Common myeloid progenitor, CD34-positive (primary cell): ENCODE data around the gene CRAMP1.

Experiments
- CTCF ChIA-PET: fragments of 350-600 bp; sonication (Branson Sonifier 250); formaldehyde crosslinking; loops from one replicate; lab custom pipeline; 2021; ENCODE audit warnings: antibody characterized with exemption; lab: Charles Lee
- POLR2A ChIA-PET: fragments of 350-600 bp; sonication (Branson Sonifier 250); formaldehyde crosslinking; loops from one replicate; lab custom pipeline; 2021; ENCODE audit warnings: antibody characterized with exemption; lab: Charles Lee
- DNase-seq, 3 donors: peaks; one replicate each; pipeline versions ENCODE4 v3.0.0 to v3.0.0-alpha.2; 2013
- H3K27ac ChIP-seq, 2 experiments: 1 replicate in 1 of 2; 2 replicates in 1 of 2; pipeline ENCODE4 v1.7.0; 2013; ENCODE audit warnings: inconsistent platforms in 2 of 2, low read length in 2 of 2, mild to moderate bottlenecking in 2 of 2, low read depth in 1 of 2, moderate library complexity in 1 of 2; ENCODE audit not compliant: severe bottlenecking in 2 of 2, insufficient read depth in 1 of 2, poor library complexity in 1 of 2
- H3K27me3 ChIP-seq, 5 experiments: replicated peaks in 2 of 5; 1 replicate in 3 of 5; 2 replicates in 2 of 5; pipeline versions ENCODE4 v1.6.1 to v1.7.0; 2013; ENCODE audit warnings: low read length in 4 of 5, mild to moderate bottlenecking in 2 of 5, moderate library complexity in 2 of 5, inconsistent platforms in 1 of 5; ENCODE audit not compliant: insufficient read depth in 5 of 5, control insufficient read depth in 4 of 5
- H3K36me3 ChIP-seq, 4 experiments: 1 replicate in 2 of 4; 2 replicates in 2 of 4; pipeline versions ENCODE4 v1.6.1 to v1.7.0; 2013; ENCODE audit warnings: low read length in 3 of 4, control low read depth in 1 of 4, mild to moderate bottlenecking in 1 of 4; ENCODE audit not compliant: control insufficient read depth in 4 of 4, insufficient read depth in 4 of 4
- H3K4me1 ChIP-seq, 4 experiments: 1 replicate in 3 of 4; 2 replicates in 1 of 4; pipeline versions ENCODE4 v1.6.1 to v1.7.1; 2013; ENCODE audit warnings: low read length in 3 of 4, mild to moderate bottlenecking in 3 of 4, control low read depth in 1 of 4, inconsistent platforms in 1 of 4, moderate library complexity in 1 of 4; ENCODE audit not compliant: control insufficient read depth in 4 of 4, insufficient read depth in 4 of 4; ENCODE audit errors: control extremely low read depth in 1 of 4
- H3K4me3 ChIP-seq, 7 experiments: 1 replicate in 4 of 7; 2 replicates in 3 of 7; pipeline versions ENCODE4 v1.5.1 to v1.7.0; 2013; ENCODE audit warnings: mild to moderate bottlenecking in 7 of 7, low read length in 6 of 7, moderate library complexity in 6 of 7, inconsistent platforms in 2 of 7, low read depth in 2 of 7, control low read depth in 1 of 7; ENCODE audit not compliant: insufficient read depth in 4 of 7, control insufficient read depth in 1 of 7; ENCODE audit errors: extremely low read depth in 1 of 7
- H3K9me3 ChIP-seq, 5 experiments: 1 replicate in 4 of 5; 2 replicates in 1 of 5; pipeline versions ENCODE4 v1.6.1 to v1.7.1; 2013; ENCODE audit warnings: low read length in 4 of 5, mild to moderate bottlenecking in 2 of 5, inconsistent platforms in 1 of 5, low read depth in 1 of 5, moderate library complexity in 1 of 5; ENCODE audit not compliant: control insufficient read depth in 4 of 5, insufficient read depth in 2 of 5; ENCODE audit errors: control extremely low read depth in 1 of 5
- WGBS: methylation state at CpG from one replicate; pipeline ENCODE4 v1.1.5; 2013; ENCODE audit not compliant: insufficient coverage; 5-methylcytosine and 5-hydroxymethylcytosine counted together

The CRAMP1 gene

DNA sequence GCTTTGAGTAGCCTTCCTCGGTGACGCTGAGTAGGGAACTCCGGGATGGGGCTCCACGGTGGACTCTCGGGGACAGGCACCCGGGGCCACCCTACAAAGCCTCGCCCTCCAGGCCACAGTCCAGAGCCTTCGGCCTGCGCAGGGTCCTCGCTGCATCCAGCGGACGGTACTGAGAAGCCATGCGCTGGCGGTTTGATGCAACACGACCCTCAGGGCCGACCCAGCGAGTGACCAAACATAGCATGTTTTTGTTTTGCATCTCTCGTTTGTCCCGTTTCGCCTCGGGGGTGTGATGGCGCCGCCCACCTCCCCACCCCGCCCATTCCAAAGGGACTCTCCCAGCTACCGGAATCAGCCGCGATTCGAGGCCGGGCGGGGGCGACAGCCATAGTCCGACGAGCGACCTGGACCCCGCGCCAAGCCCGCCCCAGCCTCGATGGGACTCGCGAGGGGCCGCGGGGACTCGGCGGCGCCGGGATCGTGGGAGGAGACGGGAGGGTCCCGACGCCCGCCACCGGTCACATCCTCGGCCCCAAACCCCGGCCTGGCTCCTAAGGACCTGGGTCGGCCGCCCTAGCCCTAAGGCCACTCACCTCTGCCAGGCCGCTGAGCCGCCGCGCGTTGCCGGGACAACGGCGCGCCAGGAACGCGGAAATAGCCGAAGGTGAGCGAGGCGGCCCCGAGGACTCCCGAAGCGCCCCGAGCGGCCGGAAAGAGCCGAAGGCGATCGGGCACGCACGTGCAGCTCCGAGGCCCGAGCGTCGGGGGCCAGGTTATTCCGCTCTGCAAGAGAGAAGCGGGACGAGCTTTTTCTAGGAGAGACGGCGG is 1.9 kb upstream of the CRAMP1 start:
- no peaks in the 10 kb centered on the region for H3K27me3 ChIP-seq
- peaks cover 0 to 14% (median 11%) of the 10 kb centered on the region in 4 experiments for H3K36me3 ChIP-seq
- peak; percentile 91 to 94 (median 94) for DNase-seq
- POLR2A ChIA-PET = interaction anchor here (0.6 kb wide), 1 partner anchor 92 kb away, joined by 3 read pairs; no protein-coding TSS in a partner anchor
- no peaks in the 10 kb centered on the region for H3K9me3 ChIP-seq
- H3K27ac ChIP-seq = peak overlapping the region; percentile 33 to 77
- CTCF ChIA-PET = interaction anchor here (0.8 kb wide), 1 partner anchor 54 kb away, joined by 3 read pairs; no protein-coding TSS in a partner anchor
- peaks cover 5 to 47% (median 39%) of the 10 kb centered on the region in 4 experiments for H3K4me1 ChIP-seq
- 3% methylated on average over 75 of the region's 90 CpGs for WGBS
- H3K4me3 ChIP-seq = peak overlapping the region; percentile 29 to 79 (median 70)

DNA sequence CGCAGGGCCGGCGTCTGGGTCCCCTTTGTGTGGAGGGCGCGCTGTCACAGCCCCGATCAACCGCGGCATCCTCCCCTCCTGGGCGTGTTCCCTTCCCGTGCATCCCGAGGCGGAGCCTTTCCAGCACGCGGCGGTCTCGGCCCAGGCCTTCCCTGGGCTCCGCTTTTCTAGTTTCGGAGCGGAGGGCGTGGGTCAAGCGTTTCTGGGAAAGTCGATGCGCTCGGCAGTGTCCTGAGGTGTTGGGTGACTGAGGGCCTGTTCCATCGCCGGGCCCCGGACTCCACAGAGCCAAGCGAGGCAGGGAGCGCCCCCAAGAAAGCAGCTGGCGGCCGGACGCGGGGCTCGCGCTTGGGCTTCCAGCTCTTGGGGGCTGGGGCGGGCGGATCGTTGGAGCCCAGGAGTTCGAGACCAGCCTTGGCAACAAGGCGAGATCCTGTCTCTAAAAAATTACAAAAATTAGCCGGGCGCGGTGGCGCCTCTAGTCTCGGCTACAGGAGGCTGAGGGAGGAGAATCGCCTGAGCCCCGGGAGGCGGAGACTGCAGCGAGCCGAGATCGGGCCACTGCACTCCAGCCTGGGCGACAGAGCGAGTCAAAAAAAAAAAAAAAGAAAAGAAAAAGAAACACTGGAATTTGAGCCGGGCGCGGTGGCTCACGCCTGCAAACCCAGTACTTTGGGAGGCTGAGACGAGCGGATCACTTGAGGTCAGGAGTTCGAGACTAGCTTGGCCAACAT is 1.1 kb upstream of the CRAMP1 start:
- peaks cover 0 to 16% (median 8%) of the 10 kb centered on the region in 4 experiments for H3K36me3 ChIP-seq
- H3K9me3 ChIP-seq = no peaks in the 10 kb centered on the region
- WGBS = 6% methylated on average over 52 of the region's 60 CpGs
- peaks cover 7 to 55% (median 44%) of the 10 kb centered on the region in 4 experiments for H3K4me1 ChIP-seq
- peak in 2 of 3 donors; percentile 18 to 50 for DNase-seq
- CTCF ChIA-PET = no interaction called here
- peak overlapping the region in 1 of 2 experiments; percentile 49 for H3K27ac ChIP-seq
- POLR2A ChIA-PET = interaction anchor here (0.6 to 1.0 kb wide), 3 partner anchors 68 to 877 kb away, joined by 3 to 4 read pairs (median 3); no protein-coding TSS in a partner anchor
- H3K4me3 ChIP-seq = peak overlapping the region in 5 of 7 experiments; percentile 19 to 79 (median 76)
- no peaks in the 10 kb centered on the region for H3K27me3 ChIP-seq

GRCh38 chr16:1613211-1613622 is 1.1 kb downstream of the CRAMP1 start:
- H3K4me1 ChIP-seq = peaks cover 7 to 50% (median 45%) of the 10 kb centered on the region in 4 experiments
- H3K36me3 ChIP-seq = peaks cover 2 to 23% (median 11%) of the 10 kb centered on the region in 4 experiments
- no peaks in the 10 kb centered on the region for H3K9me3 ChIP-seq
- peak overlapping the region in 1 of 2 experiments; percentile 68 for H3K27ac ChIP-seq
- DNase-seq = no peak
- H3K4me3 ChIP-seq = peak overlapping the region; percentile 67 to 92 (median 82)
- no peaks in the 10 kb centered on the region for H3K27me3 ChIP-seq
- ChIA-PET POLR2A (no interaction called here), CTCF (no interaction called here)
- under 1% methylated on average over 18 of the region's 20 CpGs for WGBS

DNA sequence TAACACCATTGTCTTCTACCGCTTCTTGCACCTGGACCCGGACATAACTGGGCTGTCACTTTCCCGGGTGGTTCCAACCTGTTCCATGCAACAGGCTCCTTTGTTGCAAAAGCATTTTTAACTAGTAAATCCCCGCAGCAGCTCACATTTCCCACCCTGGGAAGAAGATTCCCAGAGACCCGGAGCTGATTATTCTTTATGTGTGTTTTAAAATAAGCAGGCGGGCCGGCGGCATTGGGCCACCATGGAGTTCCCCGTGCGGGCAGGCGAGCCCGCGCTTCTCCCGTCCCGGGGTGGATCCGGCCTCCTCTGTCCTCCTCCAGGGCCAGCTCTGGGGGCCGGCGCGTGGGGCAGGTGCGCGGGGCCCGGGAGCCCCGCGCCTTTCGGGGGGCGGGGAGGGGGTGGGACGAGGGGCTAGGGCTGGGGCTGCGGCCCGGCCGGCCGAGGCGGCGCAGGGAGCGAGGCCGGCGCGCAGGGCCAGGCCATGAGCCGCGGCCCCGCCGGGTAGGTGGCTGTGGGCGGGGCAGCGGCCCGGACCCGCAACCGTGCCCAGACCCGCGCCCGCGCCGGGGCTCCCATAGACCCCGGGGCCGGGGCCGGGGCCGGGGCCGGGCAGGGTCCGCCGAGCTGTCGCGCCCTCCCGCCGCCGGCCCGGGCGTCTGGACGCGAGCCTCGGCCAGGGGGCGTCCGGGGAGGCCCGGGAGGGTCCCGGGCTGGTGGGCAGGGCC is 1.7 kb downstream of the CRAMP1 start:
- 1% methylated on average over 34 of the region's 72 CpGs for WGBS
- H3K27ac ChIP-seq = peak overlapping the region in 1 of 2 experiments; percentile 68
- peak overlapping the region; percentile 67 to 92 (median 82) for H3K4me3 ChIP-seq
- no peaks in the 10 kb centered on the region for H3K27me3 ChIP-seq
- H3K36me3 ChIP-seq = peaks cover 2 to 30% (median 17%) of the 10 kb centered on the region in 4 experiments
- POLR2A ChIA-PET = interaction anchor here (0.6 kb wide), 1 partner anchor 17 kb away, joined by 3 read pairs; no protein-coding TSS in a partner anchor
- no peak for DNase-seq
- no peaks in the 10 kb centered on the region for H3K9me3 ChIP-seq
- CTCF ChIA-PET = no interaction called here
- peaks cover 7 to 48% (median 45%) of the 10 kb centered on the region in 4 experiments for H3K4me1 ChIP-seq

DNA sequence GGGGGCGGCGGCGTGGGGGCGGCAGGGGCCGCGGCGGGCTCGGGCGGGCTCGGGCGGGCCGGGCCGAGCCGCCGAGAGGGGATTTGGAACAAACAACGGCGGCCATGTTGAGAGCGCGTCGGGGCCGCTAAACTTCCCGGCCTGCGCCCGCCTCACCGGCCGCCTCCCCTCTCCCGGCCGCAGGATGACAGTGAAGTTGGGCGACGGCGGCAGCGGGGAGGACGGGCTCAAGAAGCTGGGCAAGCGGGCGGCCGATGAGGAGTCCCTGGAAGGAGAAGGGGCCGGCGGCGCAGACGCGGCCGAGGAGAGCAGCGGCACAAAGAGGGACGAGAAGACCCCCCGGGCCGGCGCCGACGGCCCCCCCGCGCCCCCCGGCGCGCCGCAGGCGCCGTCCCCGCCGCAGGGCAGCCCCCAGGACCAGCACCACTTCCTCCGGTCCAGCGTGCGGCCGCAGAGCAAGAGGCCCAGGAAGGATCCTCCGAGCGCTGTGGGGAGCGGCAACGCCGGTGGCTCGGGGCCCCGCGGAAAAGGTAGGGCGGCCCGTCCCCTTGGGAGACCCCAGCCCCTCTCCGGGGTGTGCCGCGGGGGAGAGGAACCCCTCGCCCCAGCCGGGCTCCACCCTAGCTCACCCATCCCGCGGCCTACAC is 2.4 kb downstream of the CRAMP1 start:
- ChIA-PET CTCF (interaction anchor here (0.7 to 1.2 kb wide), 2 partner anchors 13 to 33 kb away, joined by 3 read pairs; no protein-coding TSS in a partner anchor), POLR2A (interaction anchor here (0.6 kb wide), 1 partner anchor 17 kb away, joined by 3 read pairs; no protein-coding TSS in a partner anchor)
- Histone ChIP-seq H3K4me1 (peaks cover 7 to 44% (median 42%) of the 10 kb centered on the region in 4 experiments), H3K27ac (peak overlapping the region; percentile 40 to 73), H3K36me3 (peaks cover 2 to 35% (median 22%) of the 10 kb centered on the region in 4 experiments), H3K27me3 (no peaks in the 10 kb centered on the region), H3K9me3 (no peaks in the 10 kb centered on the region), H3K4me3 (peak overlapping the region; percentile 64 to 92 (median 82))
- WGBS = 0% methylated on average over 65 of the region's 80 CpGs
- peak; percentile 34 to 58 (median 51) for DNase-seq

GRCh38 chr16:1615761-1616160 is 3.6 kb downstream of the CRAMP1 start:
- peaks cover 4 to 47% (median 31%) of the 10 kb centered on the region in 4 experiments for H3K36me3 ChIP-seq
- no peaks in the 10 kb centered on the region for H3K27me3 ChIP-seq
- CTCF ChIA-PET = interaction anchor here (0.8 to 1.2 kb wide), 3 partner anchors 8 to 59 kb away, joined by 3 to 5 read pairs (median 3); no protein-coding TSS in a partner anchor
- peak overlapping the region in 5 of 7 experiments; percentile 64 to 92 (median 88) for H3K4me3 ChIP-seq
- DNase-seq = no peak
- 60% methylated on average over 1 of the region's 9 CpGs for WGBS
- H3K27ac ChIP-seq = no peak overlapping the region
- H3K4me1 ChIP-seq = peaks cover 7 to 38% (median 33%) of the 10 kb centered on the region in 4 experiments
- H3K9me3 ChIP-seq = no peaks in the 10 kb centered on the region
- POLR2A ChIA-PET = no interaction called here
